Smooth muscle cell (in vitro differentiated cells): ENCODE measurements around the gene C16orf96. TPM values are rescaled to one million over a fixed set of nuclear protein-coding genes. Genes with fewer than 3 reads are reported as not detected.
A peak's percentile ranks its signal among the peaks of the same experiment; 100 is the strongest.

ENCODE experiments used
- DNase-seq: peaks from one replicate; lab custom pipeline; 2025; ENCODE audit not compliant: unreplicated experiment; lab: John Stamatoyannopoulos, UW
- H2AFZ ChIP-seq: fragments of 200-600 bp; sonication (generic); 2 replicates; pipeline ENCODE4 v1.6.0; 2016; ENCODE audit warnings: antibody characterized with exemption, low read depth, mild to moderate bottlenecking
- H3F3A ChIP-seq: fragments of 200-600 bp; sonication (generic); 2 replicates; pipeline ENCODE4 v1.6.0; 2017; ENCODE audit warnings: antibody characterized with exemption, low read depth
- H3K27ac ChIP-seq: fragments of 200-600 bp; sonication (generic); 2 replicates; pipeline ENCODE4 v1.5.1; 2016; ENCODE audit warnings: low read depth, mild to moderate bottlenecking
- H3K27me3 ChIP-seq: fragments of 200-600 bp; sonication (generic); 2 replicates; pipeline ENCODE4 v1.6.1; 2016; ENCODE audit warnings: low read depth, mild to moderate bottlenecking
- H3K36me3 ChIP-seq: fragments of 200-600 bp; sonication (generic); 2 replicates; pipeline ENCODE4 v1.5.1; 2016; ENCODE audit warnings: low read depth
- H3K4me1 ChIP-seq: fragments of 200-600 bp; sonication (generic); 2 replicates; pipeline ENCODE4 v1.5.1; 2016; ENCODE audit warnings: low read depth
- H3K4me2 ChIP-seq: fragments of 200-600 bp; sonication (generic); 2 replicates; pipeline ENCODE4 v1.6.0; 2016; ENCODE audit warnings: mild to moderate bottlenecking
- H3K4me3 ChIP-seq: fragments of 200-600 bp; sonication (generic); 2 replicates; pipeline ENCODE4 v1.5.1; 2016; ENCODE audit warnings: mild to moderate bottlenecking
- H3K79me2 ChIP-seq: fragments of 200-600 bp; sonication (generic); 2 replicates; pipeline ENCODE4 v1.6.0; 2016; ENCODE audit warnings: low read depth, mild to moderate bottlenecking
- H3K9ac ChIP-seq: fragments of 200-600 bp; sonication (generic); 2 replicates; pipeline ENCODE4 v1.6.0; 2016; ENCODE audit warnings: low read depth
- H3K9me3 ChIP-seq: fragments of 200-600 bp; sonication (generic); replicated peaks from 2 replicates; pipeline ENCODE4 v1.5.1; 2016; ENCODE audit warnings: low read depth
- H4K20me1 ChIP-seq: fragments of 200-600 bp; sonication (generic); 2 replicates; pipeline ENCODE4 v1.6.0; 2016; ENCODE audit warnings: low read depth
- WGBS: methylation state at CpG from one replicate; pipeline ENCODE4 v1.1.7; 2016; ENCODE audit warnings: low lambda C conversion rate; 5-methylcytosine and 5-hydroxymethylcytosine counted together
- polyA plus RNA-seq: library from polyadenylated mRNA; unstranded; fragments of >200 nt; fragmentation: Nextera tagmentation; extraction: Ambion mirVana; gene quantifications from 2 replicates; pipeline ENCODE4 v1.2.1, GENCODE V29; 2016
- total RNA-seq: library from RNA; depleted of rRNA; stranded (reverse); fragments of >200 nt; gene quantifications from 2 replicates; pipeline ENCODE4 v1.2.3, GENCODE V29; 2014
- TF ChIP-seq, protein P1 (sequence below): fragments of 200-600 bp; sonication (generic); IDR thresholded peaks from 2 replicates; pipeline ENCODE4 v1.5.1; 2017; ENCODE audit warnings: borderline replicate concordance, mild to moderate bottlenecking, antibody characterized with exemption; ENCODE audit not compliant: insufficient read depth, poor library complexity, severe bottlenecking

C16orf96 gene
- total and polyA plus RNA-seq, 2 experiments from 2014 or later: 0.09 TPM; not detected in 1

- Histone ChIP-seq H3F3A (peaks cover 16% of the 10 kb centered on the region), H3K4me1 (peaks cover 7% of the 10 kb centered on the region), H3K27ac (peak overlapping the region; percentile 55), H3K9me3 (no peaks in the 10 kb centered on the region), H3K9ac (no peak overlapping the region), H2AFZ (peak overlapping the region; percentile 74), H3K4me2 (peak overlapping the region; percentile 87), H3K4me3 (peak overlapping the region; percentile 19), H3K36me3 (no peaks in the 10 kb centered on the region), H4K20me1 (peaks cover 34% of the 10 kb centered on the region), H3K27me3 (no peaks in the 10 kb centered on the region), H3K79me2 (peaks cover 36% of the 10 kb centered on the region)
- TF ChIP-seq, protein P1, sequence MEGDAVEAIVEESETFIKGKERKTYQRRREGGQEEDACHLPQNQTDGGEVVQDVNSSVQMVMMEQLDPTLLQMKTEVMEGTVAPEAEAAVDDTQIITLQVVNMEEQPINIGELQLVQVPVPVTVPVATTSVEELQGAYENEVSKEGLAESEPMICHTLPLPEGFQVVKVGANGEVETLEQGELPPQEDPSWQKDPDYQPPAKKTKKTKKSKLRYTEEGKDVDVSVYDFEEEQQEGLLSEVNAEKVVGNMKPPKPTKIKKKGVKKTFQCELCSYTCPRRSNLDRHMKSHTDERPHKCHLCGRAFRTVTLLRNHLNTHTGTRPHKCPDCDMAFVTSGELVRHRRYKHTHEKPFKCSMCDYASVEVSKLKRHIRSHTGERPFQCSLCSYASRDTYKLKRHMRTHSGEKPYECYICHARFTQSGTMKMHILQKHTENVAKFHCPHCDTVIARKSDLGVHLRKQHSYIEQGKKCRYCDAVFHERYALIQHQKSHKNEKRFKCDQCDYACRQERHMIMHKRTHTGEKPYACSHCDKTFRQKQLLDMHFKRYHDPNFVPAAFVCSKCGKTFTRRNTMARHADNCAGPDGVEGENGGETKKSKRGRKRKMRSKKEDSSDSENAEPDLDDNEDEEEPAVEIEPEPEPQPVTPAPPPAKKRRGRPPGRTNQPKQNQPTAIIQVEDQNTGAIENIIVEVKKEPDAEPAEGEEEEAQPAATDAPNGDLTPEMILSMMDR: no peak
- WGBS: 87% methylated on average over 39 of the region's 39 CpGs
- no peak for DNase-seq
Observed at GRCh38 chr16:4615384-4616046, 59.4 kb downstream of the C16orf96 start.

GRCh38 chr16:4616047-4616811 lies 60.1 kb downstream of the C16orf96 start:
- no peaks in the 10 kb centered on the region for H3K36me3 ChIP-seq
- no peaks in the 10 kb centered on the region for H3K27me3 ChIP-seq
- TF ChIP-seq, protein P1: peak; percentile 24
- H3K4me3 ChIP-seq: peak overlapping the region; percentile 56
- H2AFZ ChIP-seq: peak overlapping the region; percentile 85
- peaks cover 16% of the 10 kb centered on the region for H3F3A ChIP-seq
- H4K20me1 ChIP-seq: peaks cover 27% of the 10 kb centered on the region
- WGBS: under 1% methylated on average over 48 of the region's 57 CpGs
- H3K9me3 ChIP-seq: no peaks in the 10 kb centered on the region
- H3K79me2 ChIP-seq: peaks cover 32% of the 10 kb centered on the region
- peak overlapping the region; percentile 91 for H3K4me2 ChIP-seq
- peaks cover 7% of the 10 kb centered on the region for H3K4me1 ChIP-seq
- peak overlapping the region; percentile 94 for H3K27ac ChIP-seq
- peak; percentile 97 for DNase-seq
- H3K9ac ChIP-seq: peak overlapping the region; percentile 87

DNA sequence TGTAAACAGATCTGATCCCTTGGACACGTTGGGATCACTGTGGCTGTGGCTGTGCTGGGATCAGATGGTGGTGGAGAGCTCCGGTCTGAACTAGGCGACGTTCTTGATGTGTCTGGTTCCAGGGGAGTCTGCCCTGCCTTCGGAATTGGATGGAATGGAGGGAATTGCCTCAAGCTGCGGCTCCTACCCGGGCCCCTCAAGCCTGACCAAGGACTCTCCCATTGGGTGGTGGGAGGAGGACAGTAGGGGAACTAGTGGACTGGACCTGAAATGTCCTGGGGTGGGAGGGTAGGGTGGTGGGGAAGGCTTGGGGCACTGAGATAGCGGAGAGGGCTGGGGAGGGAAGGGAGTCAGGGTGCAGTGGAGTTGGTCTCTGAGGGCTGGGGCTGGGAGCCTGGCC lies 61.7 kb downstream of the C16orf96 start:
- Histone ChIP-seq H3K4me3 (no peak overlapping the region), H4K20me1 (peaks cover 11% of the 10 kb centered on the region), H3K9me3 (no peaks in the 10 kb centered on the region), H3K27ac (peak overlapping the region; percentile 94), H3K27me3 (no peaks in the 10 kb centered on the region), H3K36me3 (no peaks in the 10 kb centered on the region), H3K4me1 (peaks cover 7% of the 10 kb centered on the region), H3K79me2 (peaks cover 15% of the 10 kb centered on the region), H2AFZ (no peak overlapping the region), H3F3A (peaks cover 16% of the 10 kb centered on the region), H3K9ac (no peak overlapping the region), H3K4me2 (no peak overlapping the region)
- DNase-seq: no peak
- 84% methylated on average over 8 of the region's 8 CpGs for WGBS
- TF ChIP-seq, protein P1: no peak
